Measurements from ENCODE around the gene SCRN2. TPM values are rescaled to one million over a fixed set of nuclear protein-coding genes. Genes with fewer than 3 reads are reported as not detected.

Gene SCRN2
- polyA plus RNA-seq, 1 donor: 60.0 TPM

GRCh38 chr17:47807421-47807820, 33.7 kb downstream of the SCRN2 start:
- no peak for DNase-seq

DNA sequence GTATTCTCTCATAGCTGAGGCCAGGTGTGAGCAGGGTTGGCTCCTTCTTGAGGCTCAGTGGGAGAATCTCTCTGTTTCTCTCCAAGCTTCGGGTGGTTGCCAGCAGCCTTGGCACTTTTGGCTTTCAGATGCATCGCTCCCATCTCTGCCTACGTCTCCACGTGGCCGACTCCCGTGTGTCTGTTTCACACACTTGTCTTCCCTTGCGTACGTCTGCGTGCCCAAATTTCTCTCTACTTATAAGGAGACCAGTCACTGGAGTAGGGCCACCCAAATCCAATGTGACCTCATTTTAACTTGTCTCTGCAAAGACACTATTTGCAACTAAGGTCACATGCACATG, 34.2 kb downstream of the SCRN2 start:
- DNase-seq: no peak

GRCh38 chr17:47806026-47806912, 34.8 kb downstream of the SCRN2 start:
- DNase-seq: no peak

DNA sequence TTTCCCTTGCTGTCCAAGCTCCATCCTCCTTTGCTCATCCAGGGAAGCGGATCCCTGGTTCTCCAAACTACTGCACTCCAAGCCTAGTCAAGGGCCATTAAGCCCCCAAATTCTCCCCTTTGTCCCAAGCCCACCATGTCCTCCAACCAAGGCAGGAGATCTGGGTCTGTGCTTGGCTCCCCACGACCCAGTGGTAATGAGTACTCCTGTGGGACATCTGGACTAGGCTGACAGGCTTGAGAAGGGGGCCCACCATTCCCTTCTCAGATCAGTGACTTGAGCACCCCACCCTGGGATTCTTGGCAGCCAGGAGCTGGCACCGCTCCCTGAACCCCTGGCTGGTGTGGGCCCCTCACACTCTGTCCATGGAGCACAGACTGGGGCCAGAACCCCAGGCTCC, 36.6 kb downstream of the SCRN2 start:
- no peak for DNase-seq

- DNase-seq: no peak
These were observed 37.3 kb downstream of the SCRN2 start for GRCh38 chr17:47803751-47804150.

DNA sequence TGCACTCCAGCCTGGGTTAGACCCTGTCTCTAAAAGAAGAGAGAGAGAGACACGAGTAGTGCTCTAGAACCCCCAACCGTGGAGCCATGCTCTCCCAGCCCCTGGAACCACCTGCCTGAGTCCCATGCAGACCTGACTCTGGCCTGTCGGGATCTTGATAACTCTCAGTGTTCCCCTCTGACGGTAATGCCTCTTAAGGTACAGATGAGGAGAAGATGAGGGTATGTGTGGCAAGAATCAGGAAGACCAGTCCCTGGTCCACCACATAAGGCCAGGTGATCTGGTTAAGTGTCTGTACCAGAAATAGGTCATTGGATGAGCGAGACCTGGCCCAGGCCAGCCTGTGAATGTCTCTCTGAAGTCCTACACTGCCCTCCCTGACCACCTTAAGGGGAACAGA, 37.9 kb downstream of the SCRN2 start:
- no peak for DNase-seq

DNA sequence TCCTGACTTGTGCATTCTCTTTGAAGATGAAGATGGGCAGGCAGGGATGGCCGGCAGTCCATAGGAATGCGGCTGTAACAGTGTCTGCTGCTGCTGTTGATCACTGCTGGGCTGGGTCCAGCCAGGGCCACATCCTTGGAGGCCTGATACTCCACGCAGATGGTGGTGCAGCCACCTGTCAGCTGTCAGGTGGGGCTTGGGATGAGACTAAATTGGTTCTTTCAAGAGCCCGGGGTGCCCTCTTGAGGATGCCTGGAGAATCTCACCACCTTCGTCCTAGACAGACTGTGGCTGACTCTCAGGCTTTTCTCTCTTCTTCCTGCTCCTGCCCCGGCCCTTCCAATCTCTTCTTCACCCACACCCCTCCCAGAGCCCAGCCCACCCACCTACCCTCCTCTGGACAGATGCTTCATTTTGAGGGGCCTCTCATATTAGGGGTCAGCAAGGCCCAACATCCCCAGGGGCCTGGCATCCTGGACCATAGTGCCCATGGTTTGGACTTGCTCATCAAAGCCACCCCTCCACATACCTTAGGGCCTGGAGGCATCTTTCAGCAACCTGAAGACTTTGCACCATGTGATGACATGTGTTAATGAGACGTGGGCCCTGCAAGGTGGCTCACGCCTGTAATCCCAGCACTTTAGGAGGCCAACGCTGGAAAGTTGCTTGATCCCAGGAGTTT, 38.6 kb downstream of the SCRN2 start:
- no peak for DNase-seq

GRCh38 chr17:47801906-47802305, 39.2 kb downstream of the SCRN2 start:
- no peak for DNase-seq

GRCh38 chr17:47801176-47801765, 39.8 kb downstream of the SCRN2 start:
- DNase-seq: no peak

- DNase-seq: no peak
These were observed 40.4 kb downstream of the SCRN2 start for GRCh38 chr17:47800686-47801085.

GRCh38 chr17:47797797-47798196, 43.3 kb downstream of the SCRN2 start:
- no peak for DNase-seq

GRCh38 chr17:47792979-47793378, 48.1 kb downstream of the SCRN2 start:
- no peak for DNase-seq

DNA sequence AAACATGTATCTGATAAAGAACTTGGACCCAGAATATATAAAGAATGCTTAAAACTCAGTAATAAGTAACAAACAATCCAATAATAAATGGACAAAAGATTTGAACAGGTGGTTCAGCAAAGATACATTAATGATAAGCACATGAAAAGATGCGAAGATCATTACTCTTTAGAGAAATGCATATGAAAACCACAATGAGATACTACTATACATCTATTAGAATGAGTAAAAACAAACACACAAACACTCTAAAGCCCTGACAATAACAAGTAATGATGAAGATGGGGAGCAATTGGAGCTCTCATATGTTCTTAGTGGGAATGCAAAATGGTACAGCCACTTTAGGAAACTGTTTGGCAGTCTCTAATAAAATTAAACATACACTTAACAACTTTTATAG, 48.6 kb downstream of the SCRN2 start:
- DNase-seq: no peak

- no peak for DNase-seq
These were observed 50.0 kb downstream of the SCRN2 start for GRCh38 chr17:47791025-47791424.

GRCh38 chr17:47789611-47790561, 51.2 kb downstream of the SCRN2 start:
- DNase-seq: no peak

Other genes starting within 250 kb of the SCRN2 start
- 325 TPM for gene KPNB1, start 191.4 kb downstream of the SCRN2 start, polyA plus RNA-seq (ENCODE audit: insufficient read length)
- gene TBKBP1, start 147.1 kb downstream of the SCRN2 start, polyA plus RNA-seq (ENCODE audit: insufficient read length): 31.1 TPM
- gene TBX21, start 108.0 kb downstream of the SCRN2 start, polyA plus RNA-seq (ENCODE audit: insufficient read length): 0.08 TPM
- 16.7 TPM for gene OSBPL7, start 19.5 kb downstream of the SCRN2 start, polyA plus RNA-seq (ENCODE audit: insufficient read length)
- 52.8 TPM for gene MRPL10, start 9.7 kb downstream of the SCRN2 start, polyA plus RNA-seq (ENCODE audit: insufficient read length)
- gene LRRC46, start 9.6 kb downstream of the SCRN2 start, polyA plus RNA-seq (ENCODE audit: insufficient read length): 2.8 TPM
- 2.7 TPM for gene SP6, start 9.9 kb upstream of the SCRN2 start, polyA plus RNA-seq (ENCODE audit: insufficient read length)
- 26.1 TPM for gene SP2, start 55.0 kb upstream of the SCRN2 start, polyA plus RNA-seq (ENCODE audit: insufficient read length)
- gene PNPO, start 100.3 kb upstream of the SCRN2 start, polyA plus RNA-seq (ENCODE audit: insufficient read length): 21.4 TPM
- 17.7 TPM for gene PRR15L, start 116.6 kb upstream of the SCRN2 start, polyA plus RNA-seq (ENCODE audit: insufficient read length)
- 186 TPM for gene CDK5RAP3, start 129.8 kb upstream of the SCRN2 start, polyA plus RNA-seq (ENCODE audit: insufficient read length)
- gene COPZ2, start 196.5 kb upstream of the SCRN2 start, polyA plus RNA-seq (ENCODE audit: insufficient read length): 15.3 TPM
- gene NFE2L1, start 207.1 kb upstream of the SCRN2 start, polyA plus RNA-seq (ENCODE audit: insufficient read length): 218 TPM